Right lobe of liver (tissue), 6 donors: ENCODE results near the gene FOXO4. TPM values are rescaled to one million over a fixed set of nuclear protein-coding genes. Genes with fewer than 3 reads are reported as not detected.
A peak's percentile ranks its signal among the peaks of the same experiment; 100 is the strongest.

ENCODE experiments used
- ATAC-seq, 4 donors: fragments of 200-7000 bp; cut with Tn5 transposase; one replicate each; pipeline ENCODE4 v1.9.1; 2020; ENCODE audit warnings: mild to moderate bottlenecking in 4 of 4, moderate library complexity in 4 of 4
- DNase-seq, 3 donors: peaks; one replicate each; pipeline ENCODE4 v3.0.0-alpha.2; 2020
- H3K27ac ChIP-seq, 3 donors: fragments of 200-600 bp; one replicate each; pipeline ENCODE4 v1.8.0; 2022
- H3K27me3 ChIP-seq, 2 donors: fragments of 200-600 bp; one replicate each; pipeline ENCODE4 v1.8.0; 2022
- H3K36me3 ChIP-seq, 4 donors: fragments of 200-600 bp; sonication (generic) in 1 of 4; one replicate each; pipeline versions ENCODE4 v1.5.1 to v1.8.0; 2017 to 2022; ENCODE audit warnings: control low read depth in 1 of 4
- H3K4me1 ChIP-seq, 4 donors: fragments of 200-600 bp; sonication (generic) in 1 of 4; one replicate each; pipeline versions ENCODE4 v1.5.1 to v1.8.0; 2017 to 2022; ENCODE audit warnings: control low read depth in 1 of 4
- H3K4me3 ChIP-seq, 3 donors: fragments of 200-600 bp; one replicate each; pipeline ENCODE4 v1.8.0; 2022
- H3K9me3 ChIP-seq, 4 donors: fragments of 200-600 bp; sonication (generic) in 1 of 4; one replicate each; pipeline versions ENCODE4 v1.5.1 to v1.8.0; 2017 to 2022; ENCODE audit warnings: control low read depth in 1 of 4
- POLR2A ChIP-seq: fragments of 450-650 bp; IDR thresholded peaks from one replicate; pipeline ENCODE4 v1.6.1; 2017; ENCODE audit warnings: antibody characterized with exemption, mild to moderate bottlenecking
- WGBS: methylation state at CpG from one replicate; pipeline ENCODE4 v1.1.6; 2018; ENCODE audit warnings: low coverage, low lambda C conversion rate; ENCODE audit not compliant: insufficient coverage; ENCODE audit errors: missing lambda C conversion rate; 5-methylcytosine and 5-hydroxymethylcytosine counted together
- intact Hi-C, 2 donors: fragments of 100-400 bp; cut with DNase I; formaldehyde crosslinking; loops; one replicate each; pipeline versions ENCODE4 v1.11.2 to v1.14.1; 2022
- total RNA-seq, 6 experiments: library from RNA; depleted of rRNA in 2 of 6; stranded (reverse); fragments of >200 nt in 2 of 6; fragmentation: NEBNext Ultra II Directional in 3 of 6; extraction: Animal tissue kit (Norgen Biotek cat#: 25700) in 3 of 6; gene quantifications; one replicate each; pipeline versions ENCODE4 v1.1.0 to v1.2.4, GENCODE V29; 2016 to 2023
- TF ChIP-seq, protein P1 (sequence below), 4 donors: fragments of 200-600 bp in 3 of 4; fragments of 450-650 bp in 1 of 4; IDR thresholded peaks; one replicate each; pipeline versions ENCODE4 v1.5.1 to v1.8.0; 2016 to 2022; ENCODE audit warnings: antibody characterized with exemption in 4 of 4, mild to moderate bottlenecking in 2 of 4
- donor health status: DM: no; HTN: yes; CAD: no.
- donor health status: DM: no; HTN: no; CAD: no.
- donor health status: DM: no; HTN: no; CAD: no.
- donor health status: DM: no; HTN: yes; CAD: no.
- donor health status: DM: no; HTN: yes; CAD: no.

FOXO4 gene
- total RNA-seq, 6 experiments from 2014 or later, result 5.2 to 12.1 (median 8.5) TPM

DNA sequence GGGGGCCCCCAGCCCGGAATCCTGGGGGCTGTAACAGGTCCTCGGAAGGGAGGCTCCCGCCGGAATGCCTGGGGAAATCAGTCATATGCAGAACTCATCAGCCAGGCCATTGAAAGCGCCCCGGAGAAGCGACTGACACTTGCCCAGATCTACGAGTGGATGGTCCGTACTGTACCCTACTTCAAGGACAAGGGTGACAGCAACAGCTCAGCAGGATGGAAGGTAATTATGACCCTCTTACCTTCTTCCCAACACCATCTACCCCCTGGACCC is 1.0 kb downstream of the FOXO4 start:
- no peaks in the 10 kb centered on the region for H3K36me3 ChIP-seq
- H3K4me1 ChIP-seq, result no peaks in the 10 kb centered on the region
- H3K4me3 ChIP-seq, result peak overlapping the region; percentile 39 to 59 (median 54)
- intact Hi-C loops, result no loop called here
- H3K9me3 ChIP-seq, result no peaks in the 10 kb centered on the region
- WGBS, result 26% methylated on average over 5 of the region's 9 CpGs
- no peaks in the 10 kb centered on the region for H3K27me3 ChIP-seq
- TF ChIP-seq POLR2A, result no peak
- TF ChIP-seq, protein P1, sequence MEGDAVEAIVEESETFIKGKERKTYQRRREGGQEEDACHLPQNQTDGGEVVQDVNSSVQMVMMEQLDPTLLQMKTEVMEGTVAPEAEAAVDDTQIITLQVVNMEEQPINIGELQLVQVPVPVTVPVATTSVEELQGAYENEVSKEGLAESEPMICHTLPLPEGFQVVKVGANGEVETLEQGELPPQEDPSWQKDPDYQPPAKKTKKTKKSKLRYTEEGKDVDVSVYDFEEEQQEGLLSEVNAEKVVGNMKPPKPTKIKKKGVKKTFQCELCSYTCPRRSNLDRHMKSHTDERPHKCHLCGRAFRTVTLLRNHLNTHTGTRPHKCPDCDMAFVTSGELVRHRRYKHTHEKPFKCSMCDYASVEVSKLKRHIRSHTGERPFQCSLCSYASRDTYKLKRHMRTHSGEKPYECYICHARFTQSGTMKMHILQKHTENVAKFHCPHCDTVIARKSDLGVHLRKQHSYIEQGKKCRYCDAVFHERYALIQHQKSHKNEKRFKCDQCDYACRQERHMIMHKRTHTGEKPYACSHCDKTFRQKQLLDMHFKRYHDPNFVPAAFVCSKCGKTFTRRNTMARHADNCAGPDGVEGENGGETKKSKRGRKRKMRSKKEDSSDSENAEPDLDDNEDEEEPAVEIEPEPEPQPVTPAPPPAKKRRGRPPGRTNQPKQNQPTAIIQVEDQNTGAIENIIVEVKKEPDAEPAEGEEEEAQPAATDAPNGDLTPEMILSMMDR (IDR thresholded peaks at IDR 0.05), result no peak
- peak in 1 of 4 donors; percentile 2 for ATAC-seq
- H3K27ac ChIP-seq, result no peak overlapping the region
- no peak for DNase-seq

DNA sequence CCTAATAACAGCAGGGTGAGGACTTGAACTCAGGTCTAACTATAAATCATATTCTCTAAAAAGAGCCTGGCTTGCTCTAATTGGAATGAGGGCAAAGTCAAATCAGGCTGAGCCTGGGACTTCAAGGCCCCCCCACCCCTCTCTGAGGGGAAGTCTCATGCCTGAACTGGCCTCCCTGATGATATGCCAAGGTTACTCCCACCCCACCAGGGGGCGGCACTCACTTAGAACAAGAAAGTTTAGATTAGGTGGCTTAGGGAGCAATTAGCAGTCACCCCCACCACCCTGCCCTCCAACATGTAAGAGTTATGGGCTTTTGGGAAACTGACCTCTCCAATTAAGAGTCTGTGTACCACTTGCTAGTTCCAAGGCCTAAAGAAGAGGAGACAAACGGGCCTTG is 2.7 kb downstream of the FOXO4 start:
- 20% methylated on average over 2 of the region's 2 CpGs for WGBS
- H3K9me3 ChIP-seq, result no peaks in the 10 kb centered on the region
- intact Hi-C loops, result no loop called here
- ATAC-seq (peak in 3 of 4 donors; percentile 7 to 31 (median 26)), DNase-seq (peak in 1 of 3 donors; percentile 45)
- no peaks in the 10 kb centered on the region for H3K4me1 ChIP-seq
- TF ChIP-seq, protein P1 (IDR thresholded peaks at IDR 0.05), result peak; percentile 37 to 50 (median 42)
- TF ChIP-seq POLR2A, result no peak
- no peak overlapping the region for H3K27ac ChIP-seq
- no peaks in the 10 kb centered on the region for H3K36me3 ChIP-seq
- H3K4me3 ChIP-seq, result no peak overlapping the region
- no peaks in the 10 kb centered on the region for H3K27me3 ChIP-seq

DNA sequence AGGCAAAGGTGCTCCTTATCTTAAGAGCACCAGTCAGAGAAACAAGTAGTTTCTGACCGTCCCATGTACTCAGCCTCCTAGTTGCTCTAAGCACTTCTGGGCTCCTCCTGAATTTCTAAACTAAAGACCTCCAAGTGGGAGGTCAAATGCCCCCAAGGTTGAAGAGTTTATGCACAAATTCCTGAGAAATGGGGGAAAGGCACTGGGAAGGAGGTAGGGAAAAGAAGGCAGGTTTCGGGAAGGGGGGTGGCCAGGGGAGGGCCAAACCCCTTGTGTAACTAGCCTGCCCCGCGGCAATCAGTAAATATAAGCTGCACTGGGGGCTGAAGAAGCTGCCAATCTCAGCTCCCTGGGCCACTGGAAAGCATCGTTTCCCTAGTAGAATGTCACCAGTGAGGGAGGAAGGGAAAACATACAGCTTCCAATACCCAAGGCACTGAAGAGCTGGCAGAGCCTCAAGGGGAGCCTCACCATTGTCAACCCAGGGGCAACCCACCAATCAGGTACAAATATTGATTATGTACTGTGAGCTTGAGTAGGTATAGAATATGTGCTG is 3.4 kb downstream of the FOXO4 start:
- DNase-seq (no peak), ATAC-seq (no peak)
- no peak overlapping the region for H3K27ac ChIP-seq
- no peaks in the 10 kb centered on the region for H3K9me3 ChIP-seq
- no peaks in the 10 kb centered on the region for H3K36me3 ChIP-seq
- TF ChIP-seq, protein P1 (IDR thresholded peaks at IDR 0.05), result no peak
- TF ChIP-seq POLR2A, result no peak
- intact Hi-C loops, result no loop called here
- H3K4me3 ChIP-seq, result no peak overlapping the region
- no peaks in the 10 kb centered on the region for H3K4me1 ChIP-seq
- no peaks in the 10 kb centered on the region for H3K27me3 ChIP-seq
- WGBS, result 43% methylated on average over 4 of the region's 5 CpGs

DNA sequence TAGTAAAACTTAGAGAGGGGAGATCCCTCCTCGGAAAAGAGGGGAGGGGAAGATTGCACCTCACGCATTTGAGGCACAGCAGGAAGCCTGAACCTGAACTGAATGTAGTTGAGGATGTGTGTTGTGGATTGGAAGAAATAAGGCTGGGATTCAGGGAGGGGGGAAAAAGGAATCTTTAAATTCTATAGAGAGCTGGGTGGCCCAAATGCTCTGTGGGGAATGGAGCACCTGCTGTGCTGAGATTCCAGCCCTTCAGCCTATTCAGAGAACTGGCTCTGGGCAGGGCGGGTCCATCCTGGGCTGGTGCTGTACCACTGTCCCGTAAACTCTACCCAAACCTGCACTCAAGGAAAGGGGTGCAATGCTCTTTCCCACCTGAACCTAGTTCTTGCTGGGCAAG is 4.1 kb downstream of the FOXO4 start:
- WGBS, result 51% methylated on average over 2 of the region's 4 CpGs

More for the DNA sequence above, 4.1 kb downstream of the FOXO4 start:
- no peak overlapping the region for H3K27ac ChIP-seq
- no peak for ATAC-seq
- H3K4me3 ChIP-seq, result no peak overlapping the region
- H3K4me1 ChIP-seq, result no peaks in the 10 kb centered on the region
- TF ChIP-seq POLR2A, result no peak
- TF ChIP-seq, protein P1 (IDR thresholded peaks at IDR 0.05), result no peak
- intact Hi-C loops, result no loop called here
- H3K36me3 ChIP-seq, result no peaks in the 10 kb centered on the region
- H3K27me3 ChIP-seq, result no peaks in the 10 kb centered on the region
- no peaks in the 10 kb centered on the region for H3K9me3 ChIP-seq
- DNase-seq, result no peak
